Stimulated activated CD8-positive, alpha-beta memory T cell treated with anti-CD3 and anti-CD28 coated beads, Interleukin-15, amount 100 ng/mL, for 24 hours (primary cell): ENCODE data around the gene EEFSEC.

ENCODE experiments used
- DNase-seq: peaks from one replicate; pipeline ENCODE4 v3.0.0-alpha.2; 2020; ENCODE audit warnings: low read depth

EEFSEC gene

GRCh38 chr3:128351546-128351945 lies 198.3 kb downstream of the EEFSEC start:
- no peak for DNase-seq

GRCh38 chr3:128352326-128352725 lies 199.0 kb downstream of the EEFSEC start:
- no peak for DNase-seq

- DNase-seq = no peak
These were observed 200.2 kb downstream of the EEFSEC start for GRCh38 chr3:128353361-128353965.

- DNase-seq = no peak
These were observed 200.9 kb downstream of the EEFSEC start for GRCh38 chr3:128353991-128354687.

GRCh38 chr3:128354788-128355542 lies 201.7 kb downstream of the EEFSEC start:
- DNase-seq = no peak

- no peak for DNase-seq
These were observed 202.2 kb downstream of the EEFSEC start for GRCh38 chr3:128355543-128355919.

- DNase-seq = no peak
These were observed 203.5 kb downstream of the EEFSEC start for GRCh38 chr3:128356822-128357221.

GRCh38 chr3:128357538-128357937 lies 204.3 kb downstream of the EEFSEC start:
- DNase-seq = no peak

GRCh38 chr3:128358156-128358895 lies 205.0 kb downstream of the EEFSEC start:
- DNase-seq = no peak

- no peak for DNase-seq
These were observed 205.9 kb downstream of the EEFSEC start for GRCh38 chr3:128359060-128359664.

GRCh38 chr3:128359846-128360642 lies 206.8 kb downstream of the EEFSEC start:
- no peak for DNase-seq

- no peak for DNase-seq
These were observed 207.5 kb downstream of the EEFSEC start for GRCh38 chr3:128360705-128361271.

- no peak for DNase-seq
These were observed 209.0 kb downstream of the EEFSEC start for GRCh38 chr3:128362026-128362965.

GRCh38 chr3:128364291-128364690 lies 211.0 kb downstream of the EEFSEC start:
- no peak for DNase-seq

- no peak for DNase-seq
These were observed 211.6 kb downstream of the EEFSEC start for GRCh38 chr3:128364808-128365360.

- DNase-seq = no peak
These were observed 212.9 kb downstream of the EEFSEC start for GRCh38 chr3:128366136-128366535.

- no peak for DNase-seq
These were observed 213.4 kb downstream of the EEFSEC start for GRCh38 chr3:128366652-128367051.

- DNase-seq = no peak
These were observed 213.9 kb downstream of the EEFSEC start for GRCh38 chr3:128367221-128367620.

GRCh38 chr3:128367761-128368160 lies 214.5 kb downstream of the EEFSEC start:
- no peak for DNase-seq
